WI38 (cell line): ENCODE measurements around the gene PON2.

Experiments used
- H3K4me3 ChIP-seq: 2 replicates; pipeline ENCODE4 v1.5.1; 2011; ENCODE audit warnings: low read depth, mild to moderate bottlenecking, control low read depth, low read length
- TF ChIP-seq, protein P1 (sequence below): IDR thresholded peaks from 2 replicates; pipeline ENCODE4 v1.5.1; 2012; ENCODE audit warnings: low read depth, mild to moderate bottlenecking, control low read depth, low read length

The PON2 gene

DNA sequence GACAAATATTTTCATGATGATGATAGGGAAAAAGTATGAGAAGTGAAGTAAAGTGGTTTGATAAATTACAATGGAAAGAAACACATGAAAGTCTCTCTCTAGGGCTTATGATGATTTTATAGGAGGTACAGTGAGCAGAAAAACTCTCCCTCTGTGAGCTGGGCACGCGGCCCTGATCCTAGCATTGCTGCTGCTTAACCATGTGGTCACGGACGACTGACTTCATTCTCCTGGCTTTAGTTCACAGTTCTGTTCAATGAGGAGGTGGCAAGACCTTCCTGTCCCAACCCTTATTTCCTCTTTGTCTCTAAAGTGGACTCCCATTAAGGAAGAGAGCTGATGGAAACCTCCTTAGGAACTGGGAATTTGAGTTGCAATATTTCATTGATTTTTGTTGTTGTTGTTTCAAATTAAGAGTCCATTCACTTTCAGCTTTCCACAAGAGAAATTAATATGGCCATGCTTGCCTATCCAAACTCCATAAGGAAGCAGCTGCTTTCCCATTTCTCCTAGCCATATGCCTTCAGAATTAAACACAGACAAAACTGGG lies 30.4 kb downstream of the PON2 start:
- TF ChIP-seq, protein P1, sequence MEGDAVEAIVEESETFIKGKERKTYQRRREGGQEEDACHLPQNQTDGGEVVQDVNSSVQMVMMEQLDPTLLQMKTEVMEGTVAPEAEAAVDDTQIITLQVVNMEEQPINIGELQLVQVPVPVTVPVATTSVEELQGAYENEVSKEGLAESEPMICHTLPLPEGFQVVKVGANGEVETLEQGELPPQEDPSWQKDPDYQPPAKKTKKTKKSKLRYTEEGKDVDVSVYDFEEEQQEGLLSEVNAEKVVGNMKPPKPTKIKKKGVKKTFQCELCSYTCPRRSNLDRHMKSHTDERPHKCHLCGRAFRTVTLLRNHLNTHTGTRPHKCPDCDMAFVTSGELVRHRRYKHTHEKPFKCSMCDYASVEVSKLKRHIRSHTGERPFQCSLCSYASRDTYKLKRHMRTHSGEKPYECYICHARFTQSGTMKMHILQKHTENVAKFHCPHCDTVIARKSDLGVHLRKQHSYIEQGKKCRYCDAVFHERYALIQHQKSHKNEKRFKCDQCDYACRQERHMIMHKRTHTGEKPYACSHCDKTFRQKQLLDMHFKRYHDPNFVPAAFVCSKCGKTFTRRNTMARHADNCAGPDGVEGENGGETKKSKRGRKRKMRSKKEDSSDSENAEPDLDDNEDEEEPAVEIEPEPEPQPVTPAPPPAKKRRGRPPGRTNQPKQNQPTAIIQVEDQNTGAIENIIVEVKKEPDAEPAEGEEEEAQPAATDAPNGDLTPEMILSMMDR, result no peak
- no peak overlapping the region for H3K4me3 ChIP-seq

DNA sequence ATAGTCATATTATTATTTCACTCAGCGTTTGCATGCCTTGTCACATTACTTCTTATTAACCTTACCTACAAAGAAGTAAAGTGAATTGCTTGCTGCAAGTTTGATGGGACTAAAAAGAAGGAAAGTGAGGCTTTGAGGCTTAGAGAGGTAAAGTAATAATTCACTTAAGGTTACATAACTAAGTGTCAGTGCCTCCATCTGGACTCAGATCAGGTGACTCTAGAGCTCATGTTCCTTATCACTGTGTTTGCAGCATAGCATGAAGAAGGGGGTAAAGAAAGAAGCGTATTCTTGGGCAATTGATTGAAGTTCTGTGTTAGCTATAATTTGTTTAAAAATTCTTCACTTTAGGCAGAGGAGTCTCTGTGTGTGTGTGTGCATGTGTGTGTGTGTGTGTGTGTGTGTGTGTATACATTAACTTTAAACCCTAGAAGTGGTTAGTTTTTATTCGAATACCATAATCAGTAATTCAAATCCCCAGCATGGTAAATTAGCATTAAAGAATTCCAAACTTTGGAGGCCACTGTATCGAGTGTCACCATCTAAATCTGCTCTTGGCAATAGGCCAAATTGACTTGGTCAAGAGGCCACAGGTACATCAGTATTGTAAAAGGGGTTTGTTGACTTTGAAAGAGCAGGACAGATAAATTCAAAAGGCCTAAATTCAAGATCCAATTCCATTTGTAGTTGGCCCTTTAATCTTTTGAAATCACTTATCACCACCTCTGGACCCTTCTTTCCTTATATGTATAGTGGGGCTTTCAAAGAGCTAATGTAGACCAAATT lies 36.5 kb downstream of the PON2 start:
- H3K4me3 ChIP-seq, result no peak overlapping the region
- TF ChIP-seq, protein P1, result no peak

DNA sequence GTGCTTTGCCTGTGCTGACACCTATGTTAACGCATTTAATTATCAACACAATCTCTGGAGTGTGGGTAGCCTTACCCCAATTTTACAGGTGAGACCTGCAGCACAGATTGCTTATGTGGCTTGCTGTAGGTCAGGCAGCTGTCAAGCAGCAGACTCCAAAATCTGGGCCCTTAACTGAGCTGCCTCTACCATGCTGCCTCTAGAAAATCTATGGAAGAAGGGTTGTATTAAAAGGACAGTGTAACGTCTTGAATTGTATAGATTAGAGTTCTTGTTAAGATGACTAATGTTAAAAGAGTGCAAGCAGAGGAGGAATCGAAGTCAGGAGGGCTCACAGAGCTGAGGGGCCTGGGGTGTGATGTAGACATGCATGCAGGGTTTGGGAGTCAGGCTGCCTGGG lies 37.4 kb downstream of the PON2 start:
- no peak overlapping the region for H3K4me3 ChIP-seq
- TF ChIP-seq, protein P1, result no peak

DNA sequence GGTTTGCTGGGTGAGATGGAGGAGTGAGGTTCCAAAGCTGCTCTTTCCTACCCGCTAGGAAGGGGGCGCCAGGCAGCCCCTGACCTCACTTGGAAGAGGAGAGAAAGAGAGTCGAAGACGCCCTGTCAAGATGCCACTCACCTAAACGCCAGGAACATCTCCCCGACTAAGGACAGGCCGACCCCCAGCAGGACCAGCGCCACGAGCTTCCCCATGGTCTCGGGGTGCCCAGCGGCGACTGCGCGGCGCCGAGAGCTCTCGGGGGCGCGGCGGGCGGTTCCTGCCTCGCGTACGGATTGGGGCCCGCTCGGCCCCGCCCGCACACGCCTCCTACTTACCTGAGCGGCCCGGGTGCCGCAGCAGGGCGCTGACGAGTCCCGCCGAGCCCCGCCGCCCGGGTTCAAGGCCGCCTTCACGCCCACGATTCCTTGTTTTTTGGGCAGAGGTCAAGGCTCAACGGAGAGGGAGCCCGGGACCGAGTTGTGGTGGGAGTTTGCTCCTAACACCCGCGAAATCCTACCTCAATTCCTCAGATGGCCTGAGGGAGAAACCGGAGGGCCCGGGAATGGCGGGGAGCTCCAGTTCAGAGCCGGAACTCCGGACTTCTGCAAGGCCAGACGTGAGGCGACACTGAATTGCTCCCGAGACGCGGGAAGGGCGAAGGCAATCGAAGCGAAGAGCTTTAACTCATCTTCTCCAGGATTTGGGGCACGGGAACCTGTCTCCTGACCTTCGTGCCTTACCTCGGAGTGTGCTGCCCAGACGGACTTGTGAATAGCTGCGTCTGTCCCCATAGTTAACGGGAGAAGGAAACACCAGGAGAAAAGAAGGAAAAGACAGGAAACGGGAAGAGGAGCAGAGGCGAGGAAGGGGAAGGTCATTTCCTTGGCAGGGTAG lies 38.4 kb downstream of the PON2 start, which contains the start of gene PON3:
PON3 (minus strand) TSS at position 240 of the 897 bp plus-strand sequence; CDS start at position 215, 25 bp downstream.
- TF ChIP-seq, protein P1, result no peak
- no peak within 1 kb of the TSS for H3K4me3 ChIP-seq

DNA sequence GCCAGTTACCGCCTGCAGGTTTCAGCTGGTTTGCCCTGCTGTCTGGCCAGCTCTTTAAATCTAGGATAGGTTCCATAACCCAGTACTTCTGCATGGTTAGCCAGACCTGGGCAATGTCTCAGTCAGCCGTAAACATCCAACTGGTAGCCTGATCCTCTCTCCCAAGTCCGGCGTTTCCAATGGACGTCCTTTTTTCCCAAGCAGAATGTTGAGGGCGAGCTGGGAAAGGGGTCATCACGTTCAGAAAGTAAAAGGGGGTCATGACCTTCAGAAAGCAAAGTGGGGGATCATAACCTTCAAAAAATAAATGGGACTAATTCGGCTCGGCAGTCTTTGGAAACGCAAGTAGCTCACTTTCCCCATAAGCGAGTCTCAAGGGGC lies 39.1 kb downstream of the PON2 start:
- no peak overlapping the region for H3K4me3 ChIP-seq
- TF ChIP-seq, protein P1, result no peak

DNA sequence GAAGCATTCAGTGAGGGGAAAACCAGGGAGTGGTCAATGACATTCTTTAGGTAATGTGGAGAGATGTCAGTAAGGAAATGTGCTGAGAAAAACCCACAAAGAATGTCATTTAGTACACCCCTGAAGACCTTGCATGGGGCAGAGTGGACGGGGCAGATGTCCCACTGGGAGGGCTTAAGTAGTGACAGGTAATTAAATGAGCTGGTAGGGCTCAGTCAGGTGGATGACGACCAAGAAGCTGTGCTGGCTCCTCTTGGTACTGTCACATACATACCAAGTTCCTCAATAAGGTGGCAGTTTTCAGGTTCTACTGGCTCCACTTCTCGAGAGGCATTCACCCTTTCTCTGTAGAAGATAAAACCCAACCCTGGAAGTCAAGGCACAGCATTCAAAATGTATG lies 40.5 kb downstream of the PON2 start:
- H3K4me3 ChIP-seq, result no peak overlapping the region
- TF ChIP-seq, protein P1, result no peak
